Stimulated activated CD8-positive, alpha-beta memory T cell treated with anti-CD3 and anti-CD28 coated beads, Interleukin-4, amount 100 ng/mL, for 1 hour (primary cell): ENCODE data around the gene DCDC2.
"Not testable (repeated sequence)": the region's sequence is repeated elsewhere in the genome, so short reads cannot be mapped to it uniquely, and the experiment has no call there.

Experiments
- DNase-seq, 2 donors: peaks; one replicate each; pipeline ENCODE4 v3.0.0-alpha.2; 2020; ENCODE audit warnings: low read depth in 2 of 2, low spot score in 1 of 2

DCDC2 gene

DNA sequence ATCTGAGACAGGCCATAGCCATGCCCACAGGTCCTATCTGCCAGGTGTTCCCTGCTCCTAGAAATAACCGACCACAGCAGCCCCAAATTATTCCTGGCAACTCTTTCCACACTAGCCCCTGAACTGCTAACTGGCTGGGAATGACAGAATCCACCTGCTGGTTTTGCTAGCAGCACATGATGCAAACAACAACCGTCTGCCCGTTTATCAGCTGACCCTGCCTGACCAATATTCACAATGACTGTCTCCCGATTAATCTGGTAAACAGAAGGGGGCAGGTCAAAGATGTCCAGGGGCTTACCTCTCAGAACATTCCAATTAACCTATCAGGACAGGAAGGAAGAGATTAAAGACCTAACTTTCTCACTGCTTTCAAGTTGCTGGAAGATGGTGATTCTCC, 130.3 kb downstream of the DCDC2 start:
- no peak for DNase-seq

DNA sequence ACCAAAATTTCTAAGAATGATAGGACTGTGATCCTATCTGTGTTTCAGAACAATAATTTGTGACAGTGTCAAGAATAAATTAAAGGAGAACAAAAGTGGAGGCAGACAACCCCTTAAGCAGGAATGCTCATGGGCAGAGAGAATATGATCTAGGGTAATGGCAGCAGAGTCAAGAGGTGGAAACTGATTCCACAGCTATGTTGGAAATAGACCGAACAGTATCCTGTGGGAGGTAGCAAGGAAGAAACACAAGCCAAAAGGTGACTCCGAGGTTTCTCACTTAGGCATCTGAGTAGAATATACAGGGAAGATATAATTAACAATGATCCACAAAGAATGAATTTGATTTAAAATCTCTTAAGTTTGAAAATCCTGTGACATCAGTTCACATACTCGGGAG, 131.3 kb downstream of the DCDC2 start:
- DNase-seq = no peak

DNA sequence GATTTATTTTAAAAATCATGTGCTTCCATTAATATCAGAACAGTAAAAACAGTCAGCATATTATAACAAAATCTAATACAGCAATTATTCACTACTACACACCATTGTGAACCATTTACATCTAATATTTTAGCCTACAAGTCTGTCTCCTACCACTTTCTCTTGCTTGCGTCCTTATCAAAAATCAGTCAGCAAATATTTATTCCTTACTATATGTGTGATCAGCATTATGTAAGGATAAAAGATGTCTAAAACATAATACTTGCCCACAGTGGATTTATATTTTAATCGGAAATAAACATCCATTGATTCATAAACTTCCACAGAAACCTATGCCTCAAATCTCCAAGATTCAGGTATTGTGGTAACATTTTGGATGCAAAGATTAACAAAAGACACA, 132.0 kb downstream of the DCDC2 start:
- no peak for DNase-seq

DNA sequence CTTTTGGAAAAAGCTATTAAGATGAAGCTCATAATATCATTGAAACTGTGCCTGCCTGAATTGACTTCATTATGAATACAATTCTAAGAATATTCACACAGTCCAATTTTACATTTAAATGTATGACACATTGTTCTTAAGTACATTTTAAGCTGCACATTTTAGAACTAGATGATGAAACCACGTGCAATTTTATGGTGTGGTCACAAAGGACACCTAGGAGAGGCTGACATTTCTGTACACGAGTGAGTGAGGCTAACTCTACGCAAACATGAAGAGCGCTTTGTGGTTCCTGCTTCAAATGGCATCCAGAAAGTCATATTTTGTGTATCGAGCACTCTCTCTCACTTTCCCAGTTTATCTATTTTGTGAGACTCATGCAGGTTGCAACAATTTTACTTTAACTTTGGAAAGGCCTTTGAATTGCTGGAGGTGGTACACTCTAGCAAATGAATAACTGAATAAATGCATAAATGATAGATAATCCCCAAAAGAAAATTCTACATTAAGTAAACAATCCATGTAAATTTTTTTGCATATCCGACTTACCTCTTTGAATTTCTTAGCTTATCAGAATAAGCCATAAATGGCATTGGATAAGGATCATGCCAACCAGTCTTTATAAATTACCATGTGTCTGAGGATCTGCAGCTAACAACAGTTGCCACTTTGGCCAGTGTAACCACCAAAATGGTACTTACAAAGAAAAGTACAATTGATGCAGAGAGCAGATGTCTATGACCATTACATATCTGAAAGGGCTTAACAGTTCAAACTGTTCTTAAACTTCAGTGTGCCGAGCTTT, 134.5 kb downstream of the DCDC2 start:
- DNase-seq = no peak

DNA sequence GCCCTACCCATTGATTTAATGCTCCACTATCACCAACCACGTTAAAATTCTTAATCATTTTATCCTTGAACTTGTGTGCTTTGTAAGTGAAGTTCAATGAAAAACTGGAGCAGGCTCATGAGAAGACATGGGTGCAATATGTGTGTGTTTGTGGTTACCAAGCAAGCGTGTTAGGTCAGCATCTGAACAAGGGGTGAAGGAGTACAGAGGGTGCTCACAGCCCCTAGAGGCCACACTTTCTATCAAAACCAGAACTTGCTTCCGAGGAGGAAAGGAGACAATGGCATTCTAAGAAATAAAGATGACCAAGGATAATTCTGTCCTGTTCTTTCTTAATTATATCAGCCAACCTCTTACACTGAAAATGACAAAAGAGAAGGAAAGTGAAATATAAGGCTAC, 138.2 kb downstream of the DCDC2 start:
- no peak for DNase-seq

DNA sequence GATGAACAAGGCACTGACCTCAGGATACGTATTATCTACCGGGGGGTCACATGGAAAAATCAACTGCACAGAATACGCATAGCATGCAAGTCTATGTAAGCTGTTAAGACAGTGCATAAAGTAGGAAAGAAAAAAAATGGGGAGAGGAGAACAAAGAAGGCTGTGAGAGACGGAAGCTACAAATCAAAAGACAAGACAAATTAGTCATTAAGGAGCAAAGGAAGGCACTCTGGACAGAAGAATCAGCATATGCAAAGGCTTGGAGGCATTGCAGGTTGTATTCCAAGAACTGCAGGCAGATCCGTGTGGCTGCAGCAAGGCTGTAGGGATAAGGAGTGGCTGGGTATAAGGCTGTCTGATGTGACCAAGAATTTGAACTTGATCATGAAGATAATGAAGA, 142.9 kb downstream of the DCDC2 start:
- no peak for DNase-seq

DNA sequence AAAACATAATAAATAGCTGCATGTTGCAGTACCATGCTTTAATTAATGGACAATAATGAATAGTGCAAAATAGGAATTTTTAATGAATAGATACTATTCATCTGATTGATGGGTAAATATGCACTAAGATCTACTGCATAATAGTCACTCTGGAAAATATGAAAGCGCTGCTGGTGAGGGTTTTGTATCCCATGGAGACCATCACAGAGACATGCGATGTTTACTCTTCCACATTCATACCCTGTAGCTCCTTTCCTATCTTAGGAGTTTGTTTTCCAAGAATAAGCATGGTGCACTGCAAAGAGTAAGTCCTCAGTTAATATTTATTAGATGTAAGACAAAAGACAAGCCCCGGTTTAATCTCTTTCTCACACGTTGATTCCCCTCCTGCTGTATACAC, 150.4 kb downstream of the DCDC2 start:
- no peak for DNase-seq

DNA sequence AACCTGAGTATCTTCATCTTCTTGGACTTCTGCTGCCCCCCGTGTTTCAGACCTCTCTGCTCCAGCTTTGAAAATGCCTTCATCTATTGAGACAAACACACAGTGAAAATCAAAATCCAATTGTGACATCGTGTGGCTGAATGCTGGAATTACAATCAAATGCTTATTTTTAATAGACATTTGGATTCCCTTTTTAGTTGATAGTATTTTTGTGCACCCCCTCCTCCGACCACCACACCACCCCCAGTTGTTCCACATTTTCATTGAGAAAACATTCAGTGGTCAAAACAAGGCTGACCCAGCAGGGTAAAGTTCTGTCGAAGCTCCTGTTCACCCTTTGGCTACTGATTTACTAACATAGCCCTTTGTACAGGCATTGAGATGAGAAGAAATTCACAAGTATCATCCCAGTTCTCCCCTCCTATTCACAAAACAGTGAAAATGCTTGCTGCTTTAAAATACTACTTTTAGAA, 152.8 kb downstream of the DCDC2 start:
- no peak for DNase-seq

DNA sequence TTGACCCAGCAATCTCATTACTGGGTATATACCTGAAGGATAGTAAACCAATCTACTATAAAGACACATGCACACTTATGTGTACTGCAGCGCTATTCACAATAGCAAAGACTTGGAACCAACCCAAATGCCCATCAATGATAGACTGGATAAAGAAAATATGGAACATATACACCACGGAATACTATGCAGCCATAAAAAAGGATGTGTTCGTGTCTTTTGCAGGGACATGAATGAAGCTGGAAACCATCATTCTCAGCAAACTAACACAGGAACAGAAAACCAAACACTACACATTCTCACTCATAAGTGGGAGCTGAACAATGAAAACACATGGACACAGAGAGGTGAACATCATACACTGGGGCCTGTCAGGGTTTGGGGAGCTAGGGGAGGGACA, 153.7 kb downstream of the DCDC2 start:
- not testable (repeated sequence) for DNase-seq

DNA sequence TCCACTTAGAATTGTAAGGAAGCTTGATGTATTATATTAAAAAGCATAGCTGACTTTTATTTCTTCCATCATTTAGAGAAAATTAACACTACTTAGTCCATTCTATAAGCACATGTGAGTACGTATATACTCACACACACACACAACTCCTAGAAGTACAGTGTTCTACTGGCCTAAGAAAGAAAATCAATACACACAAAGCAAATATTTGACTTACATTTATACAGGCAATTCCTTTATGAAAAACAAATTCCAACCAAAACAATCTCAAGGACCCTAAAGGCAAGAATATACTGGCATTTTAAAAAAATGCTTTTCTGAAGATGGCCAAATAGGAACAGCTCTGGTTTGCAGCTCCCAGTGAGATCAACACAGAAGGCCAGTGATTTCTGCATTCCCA, 160.0 kb downstream of the DCDC2 start:
- no peak for DNase-seq

DNA sequence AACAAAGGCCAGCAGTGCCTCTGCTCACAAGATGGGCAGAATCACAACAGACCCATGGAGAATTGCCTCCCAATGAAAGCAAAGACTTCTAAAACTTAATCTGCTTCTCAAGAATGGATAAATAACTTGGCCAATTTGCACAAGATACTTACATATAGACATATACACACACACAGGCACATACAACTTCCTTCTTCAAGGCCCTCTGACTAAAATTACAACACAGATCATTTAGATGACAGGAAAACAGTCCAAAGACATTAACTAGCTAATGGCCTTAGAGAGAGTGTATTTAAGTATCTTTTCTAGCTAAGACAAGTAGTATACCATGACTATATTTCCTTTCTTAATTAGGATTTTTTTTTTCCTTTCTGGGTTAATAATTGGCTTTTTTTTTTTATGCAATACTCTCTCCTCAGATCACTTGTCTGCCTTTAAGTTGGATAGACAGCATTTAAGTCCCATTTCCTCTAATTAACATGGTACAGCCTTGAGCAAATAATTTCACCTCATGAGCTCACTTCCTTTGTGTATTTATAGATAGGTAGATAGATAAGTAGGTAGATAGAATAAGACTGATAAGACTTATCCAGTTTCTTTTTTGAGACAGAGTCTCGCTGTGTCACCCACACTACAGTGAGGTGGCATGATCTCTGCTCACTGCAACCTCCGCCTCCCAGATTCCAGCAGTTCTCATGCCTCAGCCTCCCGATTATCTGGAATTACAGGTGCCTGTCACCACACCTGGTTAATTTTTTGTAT, 161.8 kb downstream of the DCDC2 start:
- no peak for DNase-seq

DNA sequence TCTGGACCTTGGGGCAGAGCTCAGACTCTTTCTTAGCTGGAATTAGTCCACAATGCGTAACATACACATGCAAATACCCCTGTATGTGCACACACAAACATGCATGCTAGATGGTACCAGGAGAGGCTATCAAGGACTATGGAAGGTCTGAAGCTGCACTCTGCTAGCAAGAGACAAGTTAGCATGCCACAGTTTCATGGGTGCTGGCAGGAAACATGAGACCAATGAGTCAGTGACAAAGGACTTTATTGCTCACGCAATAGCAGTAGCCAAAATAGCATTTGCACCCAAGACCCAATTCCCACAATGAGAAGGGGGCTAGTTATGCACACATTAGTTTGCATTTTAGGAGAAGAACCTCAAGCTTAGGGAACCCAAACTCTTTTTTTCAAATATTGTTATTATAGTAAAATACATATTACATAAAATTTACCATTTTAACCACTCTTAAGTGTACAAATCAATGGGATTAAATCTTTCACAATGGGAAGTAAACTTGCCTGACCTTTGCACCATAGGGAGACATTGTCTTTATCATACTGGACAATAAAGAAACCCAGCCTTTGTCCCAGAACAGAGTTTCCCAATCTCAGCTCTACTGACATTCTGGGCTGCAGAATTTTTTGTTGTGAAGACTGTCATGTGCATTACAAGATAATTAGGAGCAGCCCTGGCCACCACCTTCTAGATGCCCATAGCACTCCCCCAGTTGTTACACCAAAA, 162.7 kb downstream of the DCDC2 start:
- no peak for DNase-seq

DNA sequence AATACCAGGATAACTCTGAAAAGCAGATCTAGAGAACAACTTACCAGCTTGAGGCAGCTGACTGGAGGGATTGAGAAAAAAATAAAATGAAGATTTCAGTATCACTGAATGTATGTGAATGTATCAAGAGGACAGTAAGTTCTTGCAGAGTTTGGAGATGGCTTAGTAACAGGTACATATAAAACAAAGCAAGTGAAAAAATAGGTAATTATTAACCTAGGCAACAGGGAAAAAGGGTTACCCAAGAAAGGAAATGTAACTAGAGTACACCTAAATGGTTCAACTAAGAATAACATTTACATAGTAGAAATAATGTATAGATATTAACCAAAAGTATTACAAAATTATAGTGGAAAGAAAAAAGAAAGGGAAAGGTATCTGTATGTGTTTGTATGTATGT, 164.5 kb downstream of the DCDC2 start:
- no peak for DNase-seq

DNA sequence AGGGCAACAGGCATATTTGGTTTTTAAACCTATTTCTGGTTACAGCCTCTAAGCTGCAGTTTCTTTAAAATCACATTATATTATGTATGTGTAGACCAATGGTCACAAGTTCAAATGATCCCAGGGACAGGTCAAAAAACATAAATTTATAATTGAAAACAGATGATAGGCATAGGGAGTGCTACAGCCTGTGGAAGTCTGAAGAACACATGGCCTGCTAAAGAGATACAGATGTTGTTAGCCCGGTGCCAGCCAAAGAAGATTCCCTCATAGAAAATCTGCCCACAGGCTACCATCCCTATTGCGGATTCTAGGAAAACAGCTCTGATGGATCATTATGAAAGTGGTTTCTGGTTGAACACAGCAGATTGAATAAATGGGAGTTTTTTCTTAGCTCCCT, 166.5 kb downstream of the DCDC2 start:
- no peak for DNase-seq

DNA sequence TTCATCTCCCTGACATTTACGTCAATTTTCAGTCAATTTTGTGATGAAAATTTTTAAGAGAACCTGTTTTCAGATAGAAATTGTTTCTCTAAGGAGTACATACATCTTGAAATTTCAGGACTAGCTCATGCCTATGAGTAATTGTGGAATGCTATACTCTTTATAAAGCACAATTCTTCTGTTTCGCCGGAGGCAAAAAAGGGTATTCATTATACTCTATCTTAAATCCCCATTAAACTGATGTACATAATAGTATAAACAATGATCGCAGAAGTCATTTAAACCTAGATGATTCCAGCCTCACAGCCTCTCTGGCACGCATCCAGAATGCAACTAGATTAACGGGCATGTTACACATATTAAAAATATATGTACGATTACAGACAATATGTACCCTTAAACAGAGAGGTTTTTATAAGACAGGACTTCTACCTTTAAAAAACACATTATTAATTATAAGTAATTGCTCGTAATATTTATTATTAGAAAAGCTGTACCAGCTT, 169.2 kb downstream of the DCDC2 start:
- DNase-seq = no peak

DNA sequence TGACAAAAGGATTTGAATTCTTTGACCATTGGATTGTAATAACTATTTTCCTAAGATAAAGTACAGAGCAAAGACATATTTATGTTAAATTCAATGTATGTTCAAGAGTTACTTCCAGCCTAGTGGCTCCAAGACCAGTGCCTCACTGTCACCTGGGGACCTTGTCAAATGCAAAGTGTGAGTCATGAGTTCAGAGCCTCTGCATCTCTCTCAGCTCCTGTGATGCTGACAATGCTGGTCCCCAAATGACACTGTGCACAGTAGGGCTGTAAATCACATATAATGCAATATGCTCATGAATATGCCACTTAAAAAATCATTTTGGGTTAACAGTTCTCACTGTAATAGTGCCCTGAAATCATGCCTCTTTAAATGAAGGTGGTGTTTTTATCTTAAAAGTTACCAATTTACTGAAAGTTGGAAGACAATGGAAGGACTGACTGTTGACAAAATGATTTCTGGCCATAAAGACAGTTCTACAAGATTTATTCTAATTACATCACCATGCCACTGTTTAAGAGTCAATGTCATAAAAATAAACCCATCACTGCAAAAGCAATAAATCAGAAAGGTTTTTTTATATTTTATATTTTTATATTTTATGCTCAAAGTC, 169.8 kb downstream of the DCDC2 start:
- DNase-seq = no peak

DNA sequence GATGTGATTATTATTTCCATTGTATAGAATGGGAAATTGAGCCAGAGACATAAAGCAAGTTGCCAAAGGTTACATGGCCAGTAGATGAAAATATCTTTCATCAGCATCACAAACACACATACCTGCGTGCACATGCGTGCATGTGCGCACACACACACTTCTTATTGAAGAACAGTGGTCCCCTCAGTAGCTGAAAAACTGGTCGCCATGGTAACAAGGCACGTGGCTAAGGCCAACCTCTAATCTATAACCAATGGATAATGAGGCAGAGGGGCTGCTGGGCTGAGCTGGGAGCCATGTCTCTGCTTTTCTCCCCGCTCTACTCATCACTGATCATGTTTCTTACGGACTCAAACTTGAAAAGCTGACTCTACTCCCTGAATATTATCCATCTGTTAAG, 171.5 kb downstream of the DCDC2 start:
- no peak for DNase-seq

DNA sequence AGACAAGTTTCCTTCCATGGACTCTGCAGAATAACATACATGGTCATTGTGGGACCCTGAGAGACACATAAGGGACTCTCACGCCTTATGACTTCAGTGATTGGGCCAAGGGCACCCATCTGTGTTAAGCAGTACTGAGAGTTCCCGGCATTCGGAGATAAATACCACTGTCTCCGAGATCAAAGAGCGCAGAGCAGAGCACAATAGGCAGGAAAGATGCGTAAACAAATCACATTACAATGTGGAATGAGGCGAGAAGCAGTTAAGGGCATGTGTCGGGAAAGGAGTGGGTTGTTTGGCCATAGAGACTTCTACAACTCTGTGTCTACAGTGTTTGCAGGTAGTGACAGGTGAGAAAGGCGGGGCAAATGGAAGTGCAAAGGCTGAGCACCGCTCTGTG, 174.3 kb downstream of the DCDC2 start:
- DNase-seq = no peak

DNA sequence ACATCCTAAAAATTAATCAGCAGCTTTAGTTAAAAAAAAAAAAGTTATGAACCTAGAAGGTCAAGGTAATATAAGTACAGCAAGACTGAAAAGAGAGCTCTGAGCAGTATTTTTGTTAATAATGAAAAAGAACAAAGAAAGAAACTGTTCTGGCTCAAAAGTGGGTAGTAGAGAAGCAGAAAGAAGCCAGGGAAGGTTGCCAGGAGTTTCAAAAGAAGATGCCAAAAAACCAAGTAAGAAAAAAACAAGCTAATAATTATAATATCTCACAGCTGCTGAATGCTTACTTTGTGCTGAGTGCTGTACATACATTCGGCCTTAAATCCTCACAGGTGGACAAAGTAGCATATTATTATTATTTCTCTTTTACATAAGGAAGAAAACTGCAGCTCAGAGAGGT, 200.0 kb downstream of the DCDC2 start:
- no peak for DNase-seq

DNA sequence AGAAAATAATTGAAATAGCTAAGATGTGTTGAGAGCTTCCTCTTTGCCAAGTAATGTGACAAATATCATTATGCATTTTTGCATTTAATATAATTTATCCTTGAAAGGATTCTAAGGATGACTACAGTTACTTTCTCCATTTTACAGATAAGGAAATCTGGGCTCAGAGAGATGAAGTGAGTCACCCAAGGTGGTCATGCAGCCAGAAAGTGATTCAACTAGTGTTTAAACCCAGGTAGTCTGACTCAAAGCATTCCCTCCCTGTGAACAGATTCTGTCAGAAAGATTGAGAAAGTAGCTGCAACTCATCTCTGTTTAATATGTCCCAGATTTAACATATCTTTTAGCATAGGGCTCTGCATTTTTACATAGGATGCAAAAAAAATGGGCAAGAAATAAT, 203.7 kb downstream of the DCDC2 start:
- DNase-seq = no peak

DNA sequence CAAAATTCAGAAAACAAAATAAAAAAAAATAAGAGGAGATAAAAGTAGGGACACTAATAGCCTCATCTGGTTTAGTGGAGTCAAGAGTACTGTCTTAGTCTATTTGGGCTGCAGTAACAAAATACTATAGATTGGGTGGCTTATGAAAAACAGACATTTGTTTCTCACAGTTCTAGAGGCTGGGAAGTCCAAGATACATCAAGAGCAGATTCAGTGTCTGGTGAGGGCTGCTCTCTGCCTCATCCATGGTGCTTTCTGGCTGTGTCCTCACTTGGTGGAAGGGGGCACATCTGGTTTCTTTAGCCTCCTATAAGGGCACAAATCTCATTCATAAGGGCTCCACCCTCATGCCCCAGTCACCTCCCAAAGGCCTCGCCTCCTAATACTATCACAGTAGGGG, 205.8 kb downstream of the DCDC2 start:
- no peak for DNase-seq
